NB4 (cell line): Measurements from ENCODE around the gene BSDC1.

ENCODE experiments used
- DNase-seq: peaks from one replicate; pipeline ENCODE4 v3.0.0; 2010; ENCODE audit warnings: low read depth
- H3K4me3 ChIP-seq: one replicate; pipeline ENCODE4 v1.5.1; 2011; ENCODE audit warnings: mild to moderate bottlenecking, low read depth, low read length, moderate library complexity
- CTCF ChIP-seq: IDR thresholded peaks from one replicate; pipeline ENCODE4 v1.5.1; 2012; ENCODE audit warnings: low read depth, low read length
- MAX ChIP-seq: IDR thresholded peaks from 2 replicates; pipeline ENCODE4 v1.6.1; 2011; ENCODE audit warnings: low read depth, low read length
- MYC ChIP-seq: IDR thresholded peaks from 2 replicates; pipeline ENCODE4 v1.6.1; 2011; ENCODE audit warnings: low read depth, low read length
- POLR2A ChIP-seq: IDR thresholded peaks from 2 replicates; pipeline ENCODE4 v1.6.1; 2011; ENCODE audit warnings: mild to moderate bottlenecking; ENCODE audit not compliant: insufficient read length; ENCODE audit errors: extremely low read depth

The BSDC1 gene

GRCh38 chr1:32334274-32334861 is 59.9 kb downstream of the BSDC1 start:
- TF ChIP-seq POLR2A (no peak), CTCF (no peak), MAX (no peak)
- H3K4me3 ChIP-seq: peak overlapping the region; percentile 60
- no peak for DNase-seq

GRCh38 chr1:32333251-32333963 is 60.8 kb downstream of the BSDC1 start:
- DNase-seq: no peak
- no peak overlapping the region for H3K4me3 ChIP-seq
- TF ChIP-seq MYC: no peak
- no peak for TF ChIP-seq POLR2A
- no peak for TF ChIP-seq CTCF
- no peak for TF ChIP-seq MAX

- DNase-seq: no peak
- TF ChIP-seq CTCF: no peak
- TF ChIP-seq MYC: no peak
- TF ChIP-seq MAX: no peak
- no peak overlapping the region for H3K4me3 ChIP-seq
Measured at GRCh38 chr1:32332290-32333079, 61.8 kb downstream of the BSDC1 start.

- TF ChIP-seq MAX (no peak), CTCF (no peak), POLR2A (no peak), MYC (no peak)
- DNase-seq: no peak
- no peak overlapping the region for H3K4me3 ChIP-seq
Measured at GRCh38 chr1:32331549-32331948, 62.7 kb downstream of the BSDC1 start.

GRCh38 chr1:32330558-32331151 is 63.6 kb downstream of the BSDC1 start:
- TF ChIP-seq MAX (no peak), MYC (no peak), POLR2A (no peak), CTCF (no peak)
- no peak for DNase-seq
- H3K4me3 ChIP-seq: no peak overlapping the region
